ENCODE data around the gene KRTAP19-8.

Gene KRTAP19-8

DNA sequence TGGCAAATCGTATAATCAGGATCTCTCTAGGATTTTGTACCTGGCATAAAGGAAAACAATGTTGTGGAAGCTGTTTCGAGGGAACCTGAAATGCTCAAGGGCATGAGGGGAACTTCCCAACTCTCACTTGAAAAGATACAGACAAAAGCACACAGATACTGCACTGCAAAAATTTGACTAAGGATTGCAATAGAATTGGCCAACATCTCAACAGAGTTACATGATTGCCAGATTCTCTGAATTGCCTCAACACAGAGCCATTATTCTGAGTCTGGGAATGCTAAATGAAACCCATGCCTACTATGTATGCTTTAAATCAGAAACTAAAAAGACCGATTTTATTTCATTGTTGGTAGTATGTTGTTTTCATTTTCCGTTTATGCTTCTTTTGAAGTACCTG, 16.0 kb downstream of the KRTAP19-8 start:
- H3K27me3 ChIP-seq (ENCODE audit: insufficient read depth, poor library complexity, severe bottlenecking): no peaks in the 10 kb centered on the region
- TF ChIP-seq POLR2AphosphoS5 (IDR thresholded peaks at IDR 0.05; ENCODE audit: low read depth) (no peak), SPI1 (IDR thresholded peaks at IDR 0.05; ENCODE audit: borderline replicate concordance, low read depth) (no peak), GABPA (IDR thresholded peaks at IDR 0.05; ENCODE audit: low read depth) (no peak)
- TF ChIP-seq, protein P1, sequence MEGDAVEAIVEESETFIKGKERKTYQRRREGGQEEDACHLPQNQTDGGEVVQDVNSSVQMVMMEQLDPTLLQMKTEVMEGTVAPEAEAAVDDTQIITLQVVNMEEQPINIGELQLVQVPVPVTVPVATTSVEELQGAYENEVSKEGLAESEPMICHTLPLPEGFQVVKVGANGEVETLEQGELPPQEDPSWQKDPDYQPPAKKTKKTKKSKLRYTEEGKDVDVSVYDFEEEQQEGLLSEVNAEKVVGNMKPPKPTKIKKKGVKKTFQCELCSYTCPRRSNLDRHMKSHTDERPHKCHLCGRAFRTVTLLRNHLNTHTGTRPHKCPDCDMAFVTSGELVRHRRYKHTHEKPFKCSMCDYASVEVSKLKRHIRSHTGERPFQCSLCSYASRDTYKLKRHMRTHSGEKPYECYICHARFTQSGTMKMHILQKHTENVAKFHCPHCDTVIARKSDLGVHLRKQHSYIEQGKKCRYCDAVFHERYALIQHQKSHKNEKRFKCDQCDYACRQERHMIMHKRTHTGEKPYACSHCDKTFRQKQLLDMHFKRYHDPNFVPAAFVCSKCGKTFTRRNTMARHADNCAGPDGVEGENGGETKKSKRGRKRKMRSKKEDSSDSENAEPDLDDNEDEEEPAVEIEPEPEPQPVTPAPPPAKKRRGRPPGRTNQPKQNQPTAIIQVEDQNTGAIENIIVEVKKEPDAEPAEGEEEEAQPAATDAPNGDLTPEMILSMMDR (IDR thresholded peaks at IDR 0.05; ENCODE audit: insufficient read depth, low read length): no peak
- TF ChIP-seq, protein P2, sequence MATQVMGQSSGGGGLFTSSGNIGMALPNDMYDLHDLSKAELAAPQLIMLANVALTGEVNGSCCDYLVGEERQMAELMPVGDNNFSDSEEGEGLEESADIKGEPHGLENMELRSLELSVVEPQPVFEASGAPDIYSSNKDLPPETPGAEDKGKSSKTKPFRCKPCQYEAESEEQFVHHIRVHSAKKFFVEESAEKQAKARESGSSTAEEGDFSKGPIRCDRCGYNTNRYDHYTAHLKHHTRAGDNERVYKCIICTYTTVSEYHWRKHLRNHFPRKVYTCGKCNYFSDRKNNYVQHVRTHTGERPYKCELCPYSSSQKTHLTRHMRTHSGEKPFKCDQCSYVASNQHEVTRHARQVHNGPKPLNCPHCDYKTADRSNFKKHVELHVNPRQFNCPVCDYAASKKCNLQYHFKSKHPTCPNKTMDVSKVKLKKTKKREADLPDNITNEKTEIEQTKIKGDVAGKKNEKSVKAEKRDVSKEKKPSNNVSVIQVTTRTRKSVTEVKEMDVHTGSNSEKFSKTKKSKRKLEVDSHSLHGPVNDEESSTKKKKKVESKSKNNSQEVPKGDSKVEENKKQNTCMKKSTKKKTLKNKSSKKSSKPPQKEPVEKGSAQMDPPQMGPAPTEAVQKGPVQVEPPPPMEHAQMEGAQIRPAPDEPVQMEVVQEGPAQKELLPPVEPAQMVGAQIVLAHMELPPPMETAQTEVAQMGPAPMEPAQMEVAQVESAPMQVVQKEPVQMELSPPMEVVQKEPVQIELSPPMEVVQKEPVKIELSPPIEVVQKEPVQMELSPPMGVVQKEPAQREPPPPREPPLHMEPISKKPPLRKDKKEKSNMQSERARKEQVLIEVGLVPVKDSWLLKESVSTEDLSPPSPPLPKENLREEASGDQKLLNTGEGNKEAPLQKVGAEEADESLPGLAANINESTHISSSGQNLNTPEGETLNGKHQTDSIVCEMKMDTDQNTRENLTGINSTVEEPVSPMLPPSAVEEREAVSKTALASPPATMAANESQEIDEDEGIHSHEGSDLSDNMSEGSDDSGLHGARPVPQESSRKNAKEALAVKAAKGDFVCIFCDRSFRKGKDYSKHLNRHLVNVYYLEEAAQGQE (IDR thresholded peaks at IDR 0.05; ENCODE audit: insufficient replicate concordance, low read depth): no peak

DNA sequence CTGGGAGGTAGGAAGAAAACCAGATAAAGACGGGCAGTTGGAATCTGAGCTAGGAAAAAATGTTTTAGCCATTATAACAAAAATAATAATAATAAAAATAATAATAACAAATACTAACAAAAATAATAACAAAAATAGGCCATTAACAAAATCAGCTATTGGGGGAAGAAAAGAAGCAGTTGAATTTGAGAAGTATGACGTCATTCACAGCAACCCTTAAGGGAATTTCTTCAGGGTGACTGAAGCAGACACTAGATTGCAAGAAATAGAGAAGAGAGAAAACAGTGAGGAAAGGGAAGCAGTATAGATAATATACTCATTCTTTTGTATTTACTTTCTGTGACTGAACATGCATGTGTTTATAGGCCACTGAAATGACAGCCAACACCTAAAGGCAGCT, 20.0 kb downstream of the KRTAP19-8 start:
- no peak for DNase-seq (ENCODE audit: low read depth in 1 of 2, low spot score in 1 of 2)
- no peak overlapping the region for H3K27ac ChIP-seq (replicated peaks)
- H3K27me3 ChIP-seq (ENCODE audit: insufficient read depth, poor library complexity, severe bottlenecking): no peaks in the 10 kb centered on the region
- H3K4me3 ChIP-seq (replicated peaks; ENCODE audit: insufficient read depth, low read length): no peak overlapping the region
- TF ChIP-seq GABPA (IDR thresholded peaks at IDR 0.05; ENCODE audit: low read depth): no peak

More for the DNA sequence above, 16.0 kb downstream of the KRTAP19-8 start:
- Histone ChIP-seq H3K27ac (replicated peaks) (no peak overlapping the region), H3K4me3 (replicated peaks; ENCODE audit: insufficient read depth, low read length) (no peak overlapping the region)
- no peak for DNase-seq (ENCODE audit: low read depth in 1 of 2, low spot score in 1 of 2)

DNA sequence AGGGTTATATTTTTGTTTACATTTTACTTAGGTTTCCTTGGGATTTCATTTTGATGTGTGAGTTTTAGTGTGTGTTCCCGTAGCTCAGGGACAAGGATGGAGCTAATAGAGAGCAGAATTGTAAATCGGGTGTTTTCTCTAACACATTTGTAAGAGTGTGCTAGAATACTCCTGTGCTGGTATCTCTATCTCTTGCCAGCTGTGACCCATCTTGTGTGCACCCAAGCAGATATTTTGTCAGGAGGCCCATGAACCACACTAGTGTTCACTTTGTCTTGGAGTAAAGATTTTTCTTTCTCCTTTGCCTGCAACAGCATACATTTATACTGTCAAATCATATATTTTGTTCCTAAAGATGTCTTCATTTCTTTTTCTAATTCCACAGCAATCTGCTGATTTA, 23.4 kb downstream of the KRTAP19-8 start:
- no peak for DNase-seq (ENCODE audit: low read depth in 1 of 2, low spot score in 1 of 2)
- peaks cover 2% of the 10 kb centered on the region for H3K27me3 ChIP-seq (ENCODE audit: insufficient read depth, poor library complexity, severe bottlenecking)
- TF ChIP-seq, protein P2 (IDR thresholded peaks at IDR 0.05; ENCODE audit: insufficient replicate concordance, low read depth): no peak
- no peak for TF ChIP-seq SPI1 (IDR thresholded peaks at IDR 0.05; ENCODE audit: borderline replicate concordance, low read depth)
- no peak for TF ChIP-seq POLR2AphosphoS5 (IDR thresholded peaks at IDR 0.05; ENCODE audit: low read depth)
- no peak for TF ChIP-seq GABPA (IDR thresholded peaks at IDR 0.05; ENCODE audit: low read depth)
- TF ChIP-seq, protein P1 (IDR thresholded peaks at IDR 0.05; ENCODE audit: insufficient read depth, low read length): no peak
- H3K27ac ChIP-seq (replicated peaks): no peak overlapping the region
- no peak overlapping the region for H3K4me3 ChIP-seq (replicated peaks; ENCODE audit: insufficient read depth, low read length)

DNA sequence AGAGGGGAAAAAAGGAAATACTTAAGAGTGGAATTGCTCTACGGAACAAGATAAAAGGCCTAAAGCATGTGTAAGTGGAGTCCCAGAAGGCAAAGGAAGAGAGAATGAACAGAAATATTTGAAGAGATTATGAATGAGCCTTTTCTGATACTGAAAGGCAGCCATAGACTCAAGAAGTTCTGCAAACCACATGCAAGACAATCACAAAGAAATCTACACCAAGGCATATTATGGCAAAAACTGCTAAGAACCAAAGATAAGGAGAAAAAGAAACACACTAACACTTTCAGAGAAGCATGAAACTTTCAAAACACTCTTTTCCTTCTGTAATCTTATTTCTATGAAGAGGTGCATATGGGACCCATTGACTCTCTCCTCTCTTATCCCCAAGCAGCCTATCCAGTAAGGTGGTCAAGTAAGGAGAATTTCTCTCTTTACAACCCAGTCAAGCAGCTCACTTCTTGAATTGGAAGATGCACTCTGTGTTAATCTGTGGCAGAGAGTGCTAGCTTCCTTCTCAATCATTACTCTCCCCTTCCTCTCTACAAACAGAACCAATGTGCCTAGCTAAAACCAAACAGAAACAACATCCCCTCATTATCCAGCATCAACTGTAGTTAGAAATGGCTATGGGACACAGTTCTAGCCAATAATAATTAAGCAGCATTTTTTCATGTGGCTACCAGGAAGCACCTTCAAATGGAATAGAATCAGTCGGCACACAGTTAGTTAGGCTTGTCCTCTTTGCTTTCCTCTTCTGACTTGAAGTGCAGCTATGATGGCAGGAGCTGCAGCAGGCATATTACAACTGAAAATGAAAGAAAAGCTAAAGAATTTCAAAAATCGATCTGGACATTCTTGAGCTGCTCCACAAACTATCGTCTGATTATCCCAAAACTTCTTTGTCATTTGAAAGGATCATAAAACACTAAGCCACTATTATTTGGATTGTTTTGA, 25.9 kb downstream of the KRTAP19-8 start:
- Histone ChIP-seq H3K4me3 (replicated peaks; ENCODE audit: insufficient read depth, low read length) (no peak overlapping the region), H3K27ac (replicated peaks) (no peak overlapping the region), H3K27me3 (ENCODE audit: insufficient read depth, poor library complexity, severe bottlenecking) (peaks cover 2% of the 10 kb centered on the region)
- TF ChIP-seq, protein P2 (IDR thresholded peaks at IDR 0.05; ENCODE audit: insufficient replicate concordance, low read depth): no peak
- no peak for TF ChIP-seq SPI1 (IDR thresholded peaks at IDR 0.05; ENCODE audit: borderline replicate concordance, low read depth)
- no peak for TF ChIP-seq GABPA (IDR thresholded peaks at IDR 0.05; ENCODE audit: low read depth)
- TF ChIP-seq POLR2AphosphoS5 (IDR thresholded peaks at IDR 0.05; ENCODE audit: low read depth): no peak
- TF ChIP-seq, protein P1 (IDR thresholded peaks at IDR 0.05; ENCODE audit: insufficient read depth, low read length): no peak
- DNase-seq (ENCODE audit: low read depth in 1 of 2, low spot score in 1 of 2): no peak
